HG03135 (cell line): Measurements from ENCODE around the gene WDR88.

ENCODE experiments used
- ATAC-seq: cut with Tn5 transposase; IDR thresholded peaks from one replicate; pipeline ENCODE4 v1.9.1; 2021; ENCODE audit warnings: mild to moderate bottlenecking, moderate library complexity; ENCODE audit not compliant: unreplicated experiment

Gene WDR88

GRCh38 chr19:33132021-33132420, at the start of gene WDR88:
Gene WDR88 (plus strand): TSS chr19:33132114. CDS start chr19:33132170, 56 bp downstream.
- no peak for ATAC-seq

GRCh38 chr19:33085570-33086128, 46.3 kb upstream of the WDR88 start:
- no peak for ATAC-seq

GRCh38 chr19:33086955-33087354, 45.0 kb upstream of the WDR88 start:
- no peak for ATAC-seq

GRCh38 chr19:33089010-33089409, 42.9 kb upstream of the WDR88 start:
- no peak for ATAC-seq

GRCh38 chr19:33090179-33090578, 41.7 kb upstream of the WDR88 start:
- no peak for ATAC-seq

GRCh38 chr19:33093420-33094210, 38.3 kb upstream of the WDR88 start:
- ATAC-seq: no peak

GRCh38 chr19:33094436-33095067, 37.4 kb upstream of the WDR88 start:
- no peak for ATAC-seq

GRCh38 chr19:33096005-33096404, 35.9 kb upstream of the WDR88 start:
- no peak for ATAC-seq

GRCh38 chr19:33098055-33098534, 33.8 kb upstream of the WDR88 start:
- ATAC-seq: no peak

- no peak for ATAC-seq
Measured at GRCh38 chr19:33100894-33101644, 30.8 kb upstream of the WDR88 start.

GRCh38 chr19:33102893-33103292, 29.0 kb upstream of the WDR88 start:
- ATAC-seq: no peak

GRCh38 chr19:33108161-33108560, 23.8 kb upstream of the WDR88 start:
- no peak for ATAC-seq

GRCh38 chr19:33110137-33110910, 21.6 kb upstream of the WDR88 start:
- ATAC-seq: no peak

- no peak for ATAC-seq
Measured at GRCh38 chr19:33111587-33111986, 20.3 kb upstream of the WDR88 start.

- no peak for ATAC-seq
Measured at GRCh38 chr19:33114312-33114711, 17.6 kb upstream of the WDR88 start.

GRCh38 chr19:33117501-33117900, 14.4 kb upstream of the WDR88 start:
- no peak for ATAC-seq

- ATAC-seq: no peak
Measured at GRCh38 chr19:33118643-33119042, 13.3 kb upstream of the WDR88 start.

GRCh38 chr19:33124207-33125098, 7.5 kb upstream of the WDR88 start:
- no peak for ATAC-seq

- ATAC-seq: no peak
Measured at GRCh38 chr19:33125929-33126388, 6.0 kb upstream of the WDR88 start.
